ENCODE data around the gene ITPR3.

ITPR3 gene

GRCh38 chr6:33731035-33731434, 109.9 kb downstream of the ITPR3 start:
- H3K27me3 ChIP-seq (ENCODE audit: control insufficient read depth, insufficient read depth, low read length) = peaks cover 2% of the 10 kb centered on the region
- H3K27ac ChIP-seq (ENCODE audit: low read depth, low read length) = no peak overlapping the region
- H3K4me1 ChIP-seq (ENCODE audit: control insufficient read depth, insufficient read depth, low read length) = no peaks in the 10 kb centered on the region
- no peak overlapping the region for H3K9ac ChIP-seq (ENCODE audit: low read length)
- H3K36me3 ChIP-seq (ENCODE audit: control insufficient read depth, insufficient read depth, low read length) = no peaks in the 10 kb centered on the region
- no peak overlapping the region for H3K4me3 ChIP-seq (ENCODE audit: low read length)

GRCh38 chr6:33731751-33732282, 110.7 kb downstream of the ITPR3 start:
- no peak overlapping the region for H3K9ac ChIP-seq (ENCODE audit: low read length)
- H3K4me3 ChIP-seq (ENCODE audit: low read length) = no peak overlapping the region
- peaks cover 2% of the 10 kb centered on the region for H3K27me3 ChIP-seq (ENCODE audit: control insufficient read depth, insufficient read depth, low read length)
- H3K27ac ChIP-seq (ENCODE audit: low read depth, low read length) = no peak overlapping the region
- H3K36me3 ChIP-seq (ENCODE audit: control insufficient read depth, insufficient read depth, low read length) = no peaks in the 10 kb centered on the region
- no peaks in the 10 kb centered on the region for H3K4me1 ChIP-seq (ENCODE audit: control insufficient read depth, insufficient read depth, low read length)

- H3K4me3 ChIP-seq (ENCODE audit: low read length) = no peak overlapping the region
- no peaks in the 10 kb centered on the region for H3K4me1 ChIP-seq (ENCODE audit: control insufficient read depth, insufficient read depth, low read length)
- no peak overlapping the region for H3K9ac ChIP-seq (ENCODE audit: low read length)
- H3K36me3 ChIP-seq (ENCODE audit: control insufficient read depth, insufficient read depth, low read length) = no peaks in the 10 kb centered on the region
- H3K27ac ChIP-seq (ENCODE audit: low read depth, low read length) = no peak overlapping the region
- H3K27me3 ChIP-seq (ENCODE audit: control insufficient read depth, insufficient read depth, low read length) = peaks cover 2% of the 10 kb centered on the region
Observed at GRCh38 chr6:33732385-33732784, 111.3 kb downstream of the ITPR3 start.

- H3K36me3 ChIP-seq (ENCODE audit: control insufficient read depth, insufficient read depth, low read length) = no peaks in the 10 kb centered on the region
- no peaks in the 10 kb centered on the region for H3K4me1 ChIP-seq (ENCODE audit: control insufficient read depth, insufficient read depth, low read length)
- no peak overlapping the region for H3K4me3 ChIP-seq (ENCODE audit: low read length)
- no peak overlapping the region for H3K27ac ChIP-seq (ENCODE audit: low read depth, low read length)
- H3K9ac ChIP-seq (ENCODE audit: low read length) = no peak overlapping the region
- H3K27me3 ChIP-seq (ENCODE audit: control insufficient read depth, insufficient read depth, low read length) = peaks cover 2% of the 10 kb centered on the region
Observed at GRCh38 chr6:33732817-33733708, 111.9 kb downstream of the ITPR3 start.

- no peaks in the 10 kb centered on the region for H3K4me1 ChIP-seq (ENCODE audit: control insufficient read depth, insufficient read depth, low read length)
- peaks cover 2% of the 10 kb centered on the region for H3K27me3 ChIP-seq (ENCODE audit: control insufficient read depth, insufficient read depth, low read length)
- H3K9ac ChIP-seq (ENCODE audit: low read length) = no peak overlapping the region
Observed at GRCh38 chr6:33733709-33734007, 112.5 kb downstream of the ITPR3 start.

GRCh38 chr6:33735216-33735615, 114.1 kb downstream of the ITPR3 start:
- no peak overlapping the region for H3K9ac ChIP-seq (ENCODE audit: low read length)
- H3K36me3 ChIP-seq (ENCODE audit: control insufficient read depth, insufficient read depth, low read length) = no peaks in the 10 kb centered on the region
- no peak overlapping the region for H3K4me3 ChIP-seq (ENCODE audit: low read length)
- H3K4me1 ChIP-seq (ENCODE audit: control insufficient read depth, insufficient read depth, low read length) = no peaks in the 10 kb centered on the region
- H3K27ac ChIP-seq (ENCODE audit: low read depth, low read length) = no peak overlapping the region
- peaks cover 2% of the 10 kb centered on the region for H3K27me3 ChIP-seq (ENCODE audit: control insufficient read depth, insufficient read depth, low read length)

More at GRCh38 chr6:33733709-33734007, 112.5 kb downstream of the ITPR3 start:
- Histone ChIP-seq H3K27ac (ENCODE audit: low read depth, low read length) (no peak overlapping the region), H3K4me3 (ENCODE audit: low read length) (no peak overlapping the region), H3K36me3 (ENCODE audit: control insufficient read depth, insufficient read depth, low read length) (no peaks in the 10 kb centered on the region)

- Histone ChIP-seq H3K27me3 (ENCODE audit: control insufficient read depth, insufficient read depth, low read length) (no peaks in the 10 kb centered on the region), H3K36me3 (ENCODE audit: control insufficient read depth, insufficient read depth, low read length) (no peaks in the 10 kb centered on the region), H3K4me3 (ENCODE audit: low read length) (no peak overlapping the region), H3K27ac (ENCODE audit: low read depth, low read length) (no peak overlapping the region), H3K4me1 (ENCODE audit: control insufficient read depth, insufficient read depth, low read length) (no peaks in the 10 kb centered on the region), H3K9ac (ENCODE audit: low read length) (no peak overlapping the region)
Observed at GRCh38 chr6:33737267-33738026, 116.3 kb downstream of the ITPR3 start.

GRCh38 chr6:33738153-33738552, 117.0 kb downstream of the ITPR3 start:
- Histone ChIP-seq H3K4me3 (ENCODE audit: low read length) (no peak overlapping the region), H3K9ac (ENCODE audit: low read length) (no peak overlapping the region), H3K36me3 (ENCODE audit: control insufficient read depth, insufficient read depth, low read length) (no peaks in the 10 kb centered on the region), H3K27ac (ENCODE audit: low read depth, low read length) (no peak overlapping the region), H3K4me1 (ENCODE audit: control insufficient read depth, insufficient read depth, low read length) (no peaks in the 10 kb centered on the region), H3K27me3 (ENCODE audit: control insufficient read depth, insufficient read depth, low read length) (no peaks in the 10 kb centered on the region)

GRCh38 chr6:33738879-33739278, 117.8 kb downstream of the ITPR3 start:
- H3K27ac ChIP-seq (ENCODE audit: low read depth, low read length) = no peak overlapping the region
- no peaks in the 10 kb centered on the region for H3K27me3 ChIP-seq (ENCODE audit: control insufficient read depth, insufficient read depth, low read length)
- no peaks in the 10 kb centered on the region for H3K36me3 ChIP-seq (ENCODE audit: control insufficient read depth, insufficient read depth, low read length)
- no peak overlapping the region for H3K9ac ChIP-seq (ENCODE audit: low read length)
- H3K4me1 ChIP-seq (ENCODE audit: control insufficient read depth, insufficient read depth, low read length) = no peaks in the 10 kb centered on the region
- no peak overlapping the region for H3K4me3 ChIP-seq (ENCODE audit: low read length)

GRCh38 chr6:33739571-33739970, 118.4 kb downstream of the ITPR3 start:
- H3K4me3 ChIP-seq (ENCODE audit: low read length) = no peak overlapping the region
- peaks cover 3% of the 10 kb centered on the region for H3K4me1 ChIP-seq (ENCODE audit: control insufficient read depth, insufficient read depth, low read length)
- H3K27ac ChIP-seq (ENCODE audit: low read depth, low read length) = no peak overlapping the region
- no peak overlapping the region for H3K9ac ChIP-seq (ENCODE audit: low read length)
- no peaks in the 10 kb centered on the region for H3K27me3 ChIP-seq (ENCODE audit: control insufficient read depth, insufficient read depth, low read length)
- no peaks in the 10 kb centered on the region for H3K36me3 ChIP-seq (ENCODE audit: control insufficient read depth, insufficient read depth, low read length)

- peaks cover 5% of the 10 kb centered on the region for H3K4me1 ChIP-seq (ENCODE audit: control insufficient read depth, insufficient read depth, low read length)
- no peak overlapping the region for H3K9ac ChIP-seq (ENCODE audit: low read length)
- no peak overlapping the region for H3K27ac ChIP-seq (ENCODE audit: low read depth, low read length)
- H3K27me3 ChIP-seq (ENCODE audit: control insufficient read depth, insufficient read depth, low read length) = no peaks in the 10 kb centered on the region
- H3K36me3 ChIP-seq (ENCODE audit: control insufficient read depth, insufficient read depth, low read length) = no peaks in the 10 kb centered on the region
- H3K4me3 ChIP-seq (ENCODE audit: low read length) = no peak overlapping the region
Observed at GRCh38 chr6:33740204-33740608, 119.1 kb downstream of the ITPR3 start.

GRCh38 chr6:33740794-33741193, 119.7 kb downstream of the ITPR3 start:
- no peak overlapping the region for H3K4me3 ChIP-seq (ENCODE audit: low read length)
- no peaks in the 10 kb centered on the region for H3K36me3 ChIP-seq (ENCODE audit: control insufficient read depth, insufficient read depth, low read length)
- no peaks in the 10 kb centered on the region for H3K27me3 ChIP-seq (ENCODE audit: control insufficient read depth, insufficient read depth, low read length)
- no peak overlapping the region for H3K9ac ChIP-seq (ENCODE audit: low read length)
- peaks cover 9% of the 10 kb centered on the region for H3K4me1 ChIP-seq (ENCODE audit: control insufficient read depth, insufficient read depth, low read length)
- no peak overlapping the region for H3K27ac ChIP-seq (ENCODE audit: low read depth, low read length)
